Stimulated activated CD8-positive, alpha-beta memory T cell treated with anti-CD3 and anti-CD28 coated beads, Interleukin-12 subunit alpha, Interleukin-12 subunit beta, amount 100 ng/mL, for 24 hours (primary cell): ENCODE results near the gene GKN2.
"Not testable (repeated sequence)": the region's sequence is repeated elsewhere in the genome, so short reads cannot be mapped to it uniquely, and the experiment has no call there.

Experiments used
- DNase-seq: peaks from one replicate; pipeline ENCODE4 v3.0.0-alpha.2; 2020; ENCODE audit errors: extremely low read depth

The GKN2 gene

DNA sequence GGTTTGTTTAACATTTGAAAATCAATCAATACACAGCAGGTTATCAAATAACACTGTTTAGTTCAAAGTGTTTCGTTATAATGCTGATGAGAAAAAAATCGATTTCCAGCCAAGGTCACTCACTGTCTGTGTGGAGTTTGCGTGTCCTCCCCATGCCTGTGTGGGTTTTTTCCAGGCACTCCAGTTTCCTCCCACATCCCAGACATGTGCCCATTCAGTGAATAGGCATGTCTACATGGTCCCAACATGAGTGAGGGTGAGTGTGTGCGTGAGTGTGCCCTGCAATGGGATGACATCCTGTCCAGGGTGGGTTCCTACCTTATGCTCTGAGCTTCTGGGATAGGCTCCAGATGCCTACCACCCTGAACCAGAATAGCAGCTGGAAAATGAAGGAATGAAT, 8.7 kb upstream of the GKN2 start:
- DNase-seq, result no peak

DNA sequence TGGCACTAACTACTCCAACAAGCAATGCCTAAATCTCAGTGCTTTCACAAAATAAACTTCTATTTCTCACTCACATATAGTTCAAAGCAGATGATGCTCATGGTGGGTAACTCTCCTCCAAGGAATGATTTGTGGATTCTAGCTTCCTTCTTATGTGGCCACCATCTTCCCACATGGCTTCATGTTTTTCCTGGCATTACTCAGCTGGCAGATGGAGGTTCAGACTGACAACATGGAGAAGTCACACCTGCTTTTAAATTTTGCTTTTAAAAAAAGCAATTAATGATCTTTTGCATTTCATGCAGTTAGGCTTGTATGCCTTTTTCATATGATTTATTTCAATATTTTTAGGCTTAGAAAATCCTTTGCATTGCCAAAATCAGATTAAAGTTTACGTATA, 6.3 kb upstream of the GKN2 start:
- DNase-seq, result no peak

DNA sequence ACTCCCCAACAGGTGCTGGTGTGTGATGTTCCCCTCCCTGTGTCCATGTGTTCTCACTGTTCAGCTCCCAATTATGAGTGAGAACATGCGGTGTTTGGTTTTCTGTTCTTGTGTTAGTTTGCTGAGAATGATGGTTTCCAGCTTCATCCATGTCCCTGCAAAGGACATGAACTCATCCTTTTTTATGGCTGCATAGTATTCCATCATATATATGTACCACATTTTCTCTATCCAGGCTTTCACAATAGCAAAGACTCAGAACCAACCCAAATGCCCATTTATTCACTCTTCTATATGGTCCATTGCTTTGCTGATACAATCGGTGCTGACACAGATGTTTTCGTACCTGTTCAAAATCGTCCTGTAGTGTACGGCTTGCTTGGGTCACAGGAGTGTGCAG, 2.7 kb upstream of the GKN2 start:
- DNase-seq, result not testable (repeated sequence)

DNA sequence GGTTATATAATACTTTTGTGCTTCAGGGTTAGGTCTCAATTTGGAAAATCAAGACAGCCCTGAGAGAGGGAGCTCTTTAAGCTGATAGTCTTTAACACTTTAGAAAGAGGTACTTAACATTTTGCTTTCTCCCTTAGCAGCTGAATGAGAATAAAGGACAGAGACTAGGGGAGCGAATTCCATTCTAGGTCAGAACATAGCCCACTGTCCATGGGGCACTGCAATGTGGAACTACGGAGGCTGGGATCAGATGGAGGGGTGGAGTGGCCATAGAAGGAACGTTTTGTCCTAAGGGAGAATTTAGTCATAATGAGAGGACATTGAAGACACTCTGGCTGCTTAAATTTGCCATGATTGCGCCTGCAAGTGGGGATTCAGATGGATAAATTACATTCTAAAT, 794 bp downstream of the GKN2 start:
- no peak for DNase-seq

DNA sequence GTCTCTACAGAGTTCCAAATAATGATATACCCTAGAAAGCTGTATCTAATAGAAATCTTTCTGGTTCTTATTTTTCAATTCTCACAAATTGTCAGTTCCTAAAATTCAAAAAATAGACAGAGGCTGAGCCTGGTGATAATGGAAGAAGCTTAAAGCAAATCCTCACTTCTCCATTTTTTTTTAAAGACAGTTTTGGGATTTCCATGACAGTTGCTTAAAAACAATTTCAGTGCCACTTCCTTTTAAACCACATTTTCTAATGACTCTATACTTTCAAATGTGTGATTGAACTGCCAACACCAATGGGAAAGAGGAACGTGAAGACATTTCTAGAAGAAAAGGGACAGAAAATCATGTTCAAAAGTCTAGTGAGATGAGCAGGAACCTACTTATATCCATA, 4.0 kb downstream of the GKN2 start:
- DNase-seq, result no peak

- DNase-seq, result no peak
These were observed 6.6 kb downstream of the GKN2 start for GRCh38 chr2:68946117-68946516.

- DNase-seq, result no peak
These were observed 8.8 kb downstream of the GKN2 start for GRCh38 chr2:68943581-68944568.

- DNase-seq, result no peak
These were observed 9.9 kb downstream of the GKN2 start for GRCh38 chr2:68942827-68943226.

- no peak for DNase-seq
These were observed 12.3 kb downstream of the GKN2 start for GRCh38 chr2:68940369-68940768.

DNA sequence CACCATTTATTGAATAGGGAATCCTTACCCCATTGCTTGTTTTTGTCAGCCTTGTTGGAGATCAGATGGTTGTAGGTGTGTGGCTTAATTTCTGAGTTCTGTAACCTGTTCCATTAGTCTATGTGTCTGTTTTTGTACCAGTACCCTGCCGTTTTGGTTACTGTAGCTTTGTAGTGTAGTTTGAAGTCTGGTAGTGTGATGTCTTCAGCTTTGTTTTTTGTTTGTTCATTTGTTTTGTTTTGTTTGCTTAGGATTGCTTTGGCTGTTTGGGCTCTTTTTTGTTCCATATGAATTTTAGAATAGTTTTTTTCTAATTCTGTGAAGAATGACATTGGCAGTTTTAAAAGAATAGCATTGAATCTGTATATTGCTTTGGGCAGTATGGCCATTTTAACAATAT, 12.7 kb downstream of the GKN2 start:
- no peak for DNase-seq

GRCh38 chr2:68938938-68939337, 13.8 kb downstream of the GKN2 start:
- no peak for DNase-seq

GRCh38 chr2:68937346-68938055, 15.2 kb downstream of the GKN2 start:
- no peak for DNase-seq

GRCh38 chr2:68936889-68937288, 15.8 kb downstream of the GKN2 start:
- no peak for DNase-seq

GRCh38 chr2:68936427-68936826, 16.3 kb downstream of the GKN2 start:
- DNase-seq, result no peak

GRCh38 chr2:68935471-68935870, 17.2 kb downstream of the GKN2 start:
- no peak for DNase-seq

GRCh38 chr2:68934021-68934420, 18.7 kb downstream of the GKN2 start:
- no peak for DNase-seq

- DNase-seq, result no peak
These were observed 20.3 kb downstream of the GKN2 start for GRCh38 chr2:68932402-68932801.

- no peak for DNase-seq
These were observed 20.9 kb downstream of the GKN2 start for GRCh38 chr2:68931799-68932198.

GRCh38 chr2:68931149-68931711, 21.5 kb downstream of the GKN2 start:
- no peak for DNase-seq

DNA sequence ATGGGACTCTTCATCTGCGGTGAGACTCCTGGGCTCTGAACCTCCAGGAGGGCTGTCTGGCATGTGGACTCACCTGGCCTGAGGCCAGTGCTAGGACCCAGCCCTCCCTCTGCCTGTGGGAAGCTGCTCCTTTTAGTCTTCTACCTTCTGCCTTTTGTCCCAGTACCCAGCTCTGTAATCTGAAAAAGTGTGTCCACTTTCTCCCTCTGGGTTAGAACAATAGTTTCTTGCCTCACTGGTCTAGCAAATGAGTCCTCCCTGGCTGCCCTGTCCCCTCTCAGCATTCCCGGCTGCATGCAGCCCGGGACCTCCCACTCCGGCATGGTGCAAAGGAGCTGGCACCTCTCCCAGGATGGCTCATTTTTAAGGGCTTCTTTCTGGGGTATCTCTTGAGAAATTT, 25.9 kb downstream of the GKN2 start:
- DNase-seq, result no peak

GRCh38 chr2:68925295-68925896, 27.3 kb downstream of the GKN2 start:
- DNase-seq, result no peak

- DNase-seq, result no peak
These were observed 31.0 kb downstream of the GKN2 start for GRCh38 chr2:68921646-68922045.
